DND-41 (cell line): Measurements from ENCODE around the gene PSME3IP1.

Experiments used
- ATAC-seq: fragments of 200-7000 bp; cut with Tn5 transposase; 3 replicates; pipeline ENCODE4 v1.9.1; 2021; ENCODE audit warnings: low read depth; ENCODE audit not compliant: insufficient read depth
- DNase-seq: peaks from one replicate; pipeline ENCODE4 v3.0.0-alpha.2; 2020
- H2AFZ ChIP-seq: 2 replicates; pipeline ENCODE4 v1.6.0; 2012; ENCODE audit warnings: low read depth, low read length
- H3K27ac ChIP-seq: 2 replicates; pipeline ENCODE4 v1.5.1; 2012; ENCODE audit warnings: low read length, inconsistent platforms
- H3K27me3 ChIP-seq: fragments of 200-600 bp; sonication (generic); 2 replicates; pipeline ENCODE4 v1.6.0; 2012; ENCODE audit warnings: low read length, mild to moderate bottlenecking, inconsistent platforms; ENCODE audit not compliant: insufficient read depth, poor library complexity
- H3K36me3 ChIP-seq: 2 replicates; pipeline ENCODE4 v1.5.1; 2012; ENCODE audit warnings: low read length, inconsistent platforms; ENCODE audit not compliant: insufficient read depth
- H3K4me1 ChIP-seq: 2 replicates; pipeline ENCODE4 v1.5.1; 2012; ENCODE audit warnings: mild to moderate bottlenecking, low read length; ENCODE audit not compliant: insufficient read depth
- H3K4me2 ChIP-seq: 2 replicates; pipeline ENCODE4 v1.6.0; 2012; ENCODE audit warnings: mild to moderate bottlenecking, moderate library complexity, low read length, inconsistent platforms; ENCODE audit not compliant: insufficient read depth
- H3K4me3 ChIP-seq, 2 experiments: fragments of 200-600 bp in 1 of 2; shearing (Covaris generic) in 1 of 2; 2 replicates each; pipeline ENCODE4 v1.5.1; 2012 to 2016; ENCODE audit warnings: inconsistent platforms in 2 of 2, low read length in 2 of 2, mild to moderate bottlenecking in 2 of 2, low read depth in 1 of 2, moderate library complexity in 1 of 2
- H3K79me2 ChIP-seq: 2 replicates; pipeline ENCODE4 v1.6.0; 2012; ENCODE audit warnings: low read length, inconsistent platforms; ENCODE audit not compliant: insufficient read depth
- H3K9ac ChIP-seq: 2 replicates; pipeline ENCODE4 v1.6.0; 2012; ENCODE audit warnings: low read depth, mild to moderate bottlenecking, inconsistent platforms, low read length, moderate library complexity
- H3K9me3 ChIP-seq: 2 replicates; pipeline ENCODE4 v1.5.1; 2012; ENCODE audit warnings: low read length, moderate library complexity, mild to moderate bottlenecking, inconsistent platforms; ENCODE audit not compliant: insufficient read depth, severe bottlenecking
- H4K20me1 ChIP-seq: 2 replicates; pipeline ENCODE4 v1.6.0; 2012; ENCODE audit warnings: low read length; ENCODE audit not compliant: insufficient read depth
- CTCF ChIP-seq: IDR thresholded peaks from 2 replicates; pipeline ENCODE4 v1.5.1; 2012; ENCODE audit warnings: borderline replicate concordance, low read length, moderate library complexity, mild to moderate bottlenecking; ENCODE audit not compliant: poor library complexity, severe bottlenecking; ENCODE audit errors: extremely low read depth
- EZH2 ChIP-seq: IDR thresholded peaks from 3 replicates; pipeline ENCODE4 v1.6.1; 2012; ENCODE audit warnings: borderline replicate concordance, low read depth, mild to moderate bottlenecking, moderate library complexity, low read length, inconsistent platforms; ENCODE audit not compliant: severe bottlenecking

Gene PSME3IP1

DNA sequence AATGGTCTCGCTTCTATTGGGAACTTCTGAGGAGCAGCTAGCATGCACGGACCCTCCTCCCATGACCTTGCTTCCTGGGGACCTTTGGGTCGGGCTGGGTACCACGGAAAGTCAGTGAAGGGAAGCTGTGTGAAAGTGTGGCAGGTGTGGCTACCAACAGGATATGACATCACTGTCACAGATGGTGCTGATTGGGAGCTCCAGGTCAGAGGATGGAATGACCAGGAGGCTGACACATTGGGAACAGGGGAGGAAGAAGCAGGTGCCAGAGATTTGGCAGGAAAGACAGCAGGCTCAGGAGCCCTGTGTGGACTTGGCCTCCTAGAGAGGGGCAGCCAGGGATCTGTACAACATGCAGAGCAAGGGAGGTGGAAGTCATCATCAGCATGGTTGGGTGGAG is 59.4 kb downstream of the PSME3IP1 start:
- ATAC-seq (no peak), DNase-seq (no peak)
- no peaks in the 10 kb centered on the region for H4K20me1 ChIP-seq
- TF ChIP-seq EZH2, result no peak
- TF ChIP-seq CTCF, result no peak
- H2AFZ ChIP-seq, result no peak overlapping the region
- H3K27ac ChIP-seq, result no peak overlapping the region
- no peaks in the 10 kb centered on the region for H3K79me2 ChIP-seq
- H3K4me1 ChIP-seq, result no peaks in the 10 kb centered on the region
- H3K4me2 ChIP-seq, result no peak overlapping the region
- H3K9ac ChIP-seq, result no peak overlapping the region
- no peaks in the 10 kb centered on the region for H3K27me3 ChIP-seq
- H3K36me3 ChIP-seq, result no peaks in the 10 kb centered on the region
- no peak overlapping the region for H3K4me3 ChIP-seq
- no peaks in the 10 kb centered on the region for H3K9me3 ChIP-seq

GRCh38 chr16:57125969-57126368 is 59.9 kb downstream of the PSME3IP1 start:
- DNase-seq, result no peak
- Histone ChIP-seq H2AFZ (no peak overlapping the region), H3K4me1 (no peaks in the 10 kb centered on the region), H3K4me2 (no peak overlapping the region), H3K79me2 (no peaks in the 10 kb centered on the region), H4K20me1 (no peaks in the 10 kb centered on the region), H3K36me3 (no peaks in the 10 kb centered on the region), H3K27ac (no peak overlapping the region), H3K4me3 (no peak overlapping the region), H3K27me3 (no peaks in the 10 kb centered on the region), H3K9me3 (no peaks in the 10 kb centered on the region), H3K9ac (no peak overlapping the region)
- TF ChIP-seq CTCF (no peak), EZH2 (no peak)
- ATAC-seq, result no peak

- Histone ChIP-seq H3K79me2 (no peaks in the 10 kb centered on the region), H3K9ac (no peak overlapping the region), H3K27ac (no peak overlapping the region), H4K20me1 (no peaks in the 10 kb centered on the region), H3K27me3 (no peaks in the 10 kb centered on the region), H3K4me2 (no peak overlapping the region), H3K9me3 (no peaks in the 10 kb centered on the region), H2AFZ (no peak overlapping the region), H3K36me3 (no peaks in the 10 kb centered on the region), H3K4me1 (no peaks in the 10 kb centered on the region), H3K4me3 (no peak overlapping the region)
- TF ChIP-seq EZH2, result no peak
- TF ChIP-seq CTCF, result no peak
- DNase-seq, result no peak
- no peak for ATAC-seq
Measured at GRCh38 chr16:57125376-57125775, 60.5 kb downstream of the PSME3IP1 start.
